ENCODE data around the gene NEU4. TPM values are rescaled to one million over a fixed set of nuclear protein-coding genes. Genes with fewer than 3 reads are reported as not detected.
"Not testable (repeated sequence)": the region's sequence is repeated elsewhere in the genome, so short reads cannot be mapped to it uniquely, and the experiment has no call there.

Gene NEU4
- total RNA-seq, 1 donor from 2014 or later, result 0.09 TPM

DNA sequence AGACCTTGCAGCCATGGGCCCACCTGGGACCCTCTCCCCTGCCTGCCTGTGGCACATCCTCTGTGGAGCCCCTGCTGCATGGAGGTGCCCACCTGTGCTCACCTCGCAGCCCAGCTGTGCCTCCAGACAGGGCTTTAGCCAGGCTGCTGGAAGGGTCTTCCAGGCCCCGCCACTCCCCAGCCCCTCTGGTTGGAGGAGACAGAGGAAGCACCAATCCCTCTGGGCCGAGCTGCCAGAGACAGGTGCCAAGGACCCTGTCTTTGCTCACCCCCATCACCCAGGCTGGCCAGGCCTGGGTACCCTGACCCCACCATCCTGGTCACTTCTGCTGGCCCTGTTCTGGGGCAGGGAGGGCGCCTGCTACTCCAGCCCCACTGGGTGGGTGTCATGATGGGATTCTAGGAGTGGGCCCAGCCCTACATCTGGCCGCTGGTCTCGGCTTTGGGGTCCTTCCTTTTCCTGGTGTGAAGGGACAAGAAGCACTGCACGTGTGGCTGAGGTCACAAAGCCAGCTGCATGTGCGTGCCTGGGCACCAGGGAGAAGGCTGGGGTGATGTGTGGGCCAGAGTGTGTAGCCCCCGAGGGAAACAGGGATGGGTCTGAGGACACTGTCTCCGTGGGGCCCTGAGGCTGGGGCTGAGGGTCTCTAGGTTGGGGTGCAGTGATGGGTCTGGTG lies 9.3 kb upstream of the NEU4 start:
- Histone ChIP-seq H2AFZ (ENCODE audit: low read depth, low read length) (no peak overlapping the region), H3K36me3 (ENCODE audit: insufficient read depth, low read length) (no peaks in the 10 kb centered on the region), H3K9me3 (ENCODE audit: insufficient read depth, low read depth, low read length) (no peaks in the 10 kb centered on the region), H3K4me2 (ENCODE audit: low read length) (no peak overlapping the region), H3K27ac (ENCODE audit: low read depth, low read length) (no peak overlapping the region), H3K27me3 (ENCODE audit: insufficient read depth, low read length) (peaks cover 8% of the 10 kb centered on the region), H3K4me1 (ENCODE audit: insufficient read depth, low read length) (peaks cover 13% of the 10 kb centered on the region), H3K9ac (ENCODE audit: low read length) (no peak overlapping the region), H3K79me2 (ENCODE audit: insufficient read depth, low read length) (no peaks in the 10 kb centered on the region), H4K20me1 (ENCODE audit: insufficient read depth, low read length) (no peaks in the 10 kb centered on the region), H3K4me3 (ENCODE audit: insufficient read depth, low read depth, low read length) (no peak overlapping the region)
- Mint-ChIP-seq H3K9me3 (ENCODE audit: unreplicated experiment) (no peaks in the 10 kb centered on the region), H3K27ac (ENCODE audit: unreplicated experiment) (no peak overlapping the region), H3K27me3 (ENCODE audit: low read depth, unreplicated experiment) (peaks cover 35% of the 10 kb centered on the region), H3K36me3 (ENCODE audit: low read depth, unreplicated experiment) (peaks cover 8% of the 10 kb centered on the region), H3K4me1 (ENCODE audit: low read depth, unreplicated experiment) (no peaks in the 10 kb centered on the region), H3K4me3 (ENCODE audit: unreplicated experiment) (no peak overlapping the region)
- TF ChIP-seq CTCF (IDR thresholded peaks at IDR 0.05; ENCODE audit: insufficient read depth, low read depth, low read length) (no peak), EZH2 (IDR thresholded peaks at IDR 0.05; ENCODE audit: insufficient read depth, low read length) (no peak)
- FAIRE-seq (no peak), DNase-seq (ENCODE audit: low read depth) (no peak)

DNA sequence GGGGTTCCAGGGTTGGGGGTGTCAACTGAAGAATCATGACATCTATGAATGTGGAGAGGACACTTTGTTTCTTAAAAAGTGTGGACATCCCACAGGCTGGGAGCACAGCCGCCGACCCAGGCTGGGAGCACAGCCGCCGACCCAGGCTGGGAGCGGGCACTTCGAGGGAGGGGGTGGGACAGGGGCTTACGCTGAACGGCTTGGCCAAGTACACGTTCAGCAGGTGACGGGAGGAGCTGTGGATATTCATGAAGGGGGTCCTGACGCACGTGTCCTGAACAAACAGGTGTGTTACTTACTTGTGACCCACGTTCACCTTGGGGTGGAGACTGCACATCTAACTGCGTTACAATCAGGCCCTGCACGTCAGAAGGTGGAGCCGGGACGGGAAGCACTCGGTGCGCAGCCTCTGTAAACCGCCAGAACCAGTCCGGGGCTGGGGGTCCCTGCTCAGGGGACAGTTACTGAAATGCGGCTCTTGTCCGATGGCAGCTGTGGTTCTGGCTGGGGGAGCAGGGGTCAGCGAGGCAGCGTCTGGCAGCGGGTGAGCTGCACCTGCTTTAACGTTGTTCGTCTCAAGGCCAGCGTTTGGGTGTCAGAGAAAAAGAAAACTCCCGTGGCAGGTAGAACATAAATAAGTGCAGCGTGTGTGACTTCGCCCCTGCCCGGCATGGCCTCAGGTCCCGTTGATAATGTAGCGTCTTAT lies 8.6 kb upstream of the NEU4 start:
- H3K9me3 ChIP-seq (ENCODE audit: insufficient read depth, low read depth, low read length); FAIRE-seq; H3K4me2 ChIP-seq (ENCODE audit: low read length); H3K9ac ChIP-seq (ENCODE audit: low read length); H3K36me3 ChIP-seq (ENCODE audit: insufficient read depth, low read length); H4K20me1 ChIP-seq (ENCODE audit: insufficient read depth, low read length); H3K27me3 ChIP-seq (ENCODE audit: insufficient read depth, low read length); H3K27ac Mint-ChIP-seq (ENCODE audit: unreplicated experiment); H3K36me3 Mint-ChIP-seq (ENCODE audit: low read depth, unreplicated experiment); H3K4me3 Mint-ChIP-seq (ENCODE audit: unreplicated experiment); H3K27ac ChIP-seq (ENCODE audit: low read depth, low read length); H3K4me1 Mint-ChIP-seq (ENCODE audit: low read depth, unreplicated experiment); H2AFZ ChIP-seq (ENCODE audit: low read depth, low read length); H3K9me3 Mint-ChIP-seq (ENCODE audit: unreplicated experiment); H3K79me2 ChIP-seq (ENCODE audit: insufficient read depth, low read length); H3K4me3 ChIP-seq (ENCODE audit: insufficient read depth, low read depth, low read length); DNase-seq (ENCODE audit: low read depth): not testable (repeated sequence)
- peaks cover 32% of the 10 kb centered on the region for H3K27me3 Mint-ChIP-seq (ENCODE audit: low read depth, unreplicated experiment)
- H3K4me1 ChIP-seq (ENCODE audit: insufficient read depth, low read length), result peaks cover 16% of the 10 kb centered on the region

DNA sequence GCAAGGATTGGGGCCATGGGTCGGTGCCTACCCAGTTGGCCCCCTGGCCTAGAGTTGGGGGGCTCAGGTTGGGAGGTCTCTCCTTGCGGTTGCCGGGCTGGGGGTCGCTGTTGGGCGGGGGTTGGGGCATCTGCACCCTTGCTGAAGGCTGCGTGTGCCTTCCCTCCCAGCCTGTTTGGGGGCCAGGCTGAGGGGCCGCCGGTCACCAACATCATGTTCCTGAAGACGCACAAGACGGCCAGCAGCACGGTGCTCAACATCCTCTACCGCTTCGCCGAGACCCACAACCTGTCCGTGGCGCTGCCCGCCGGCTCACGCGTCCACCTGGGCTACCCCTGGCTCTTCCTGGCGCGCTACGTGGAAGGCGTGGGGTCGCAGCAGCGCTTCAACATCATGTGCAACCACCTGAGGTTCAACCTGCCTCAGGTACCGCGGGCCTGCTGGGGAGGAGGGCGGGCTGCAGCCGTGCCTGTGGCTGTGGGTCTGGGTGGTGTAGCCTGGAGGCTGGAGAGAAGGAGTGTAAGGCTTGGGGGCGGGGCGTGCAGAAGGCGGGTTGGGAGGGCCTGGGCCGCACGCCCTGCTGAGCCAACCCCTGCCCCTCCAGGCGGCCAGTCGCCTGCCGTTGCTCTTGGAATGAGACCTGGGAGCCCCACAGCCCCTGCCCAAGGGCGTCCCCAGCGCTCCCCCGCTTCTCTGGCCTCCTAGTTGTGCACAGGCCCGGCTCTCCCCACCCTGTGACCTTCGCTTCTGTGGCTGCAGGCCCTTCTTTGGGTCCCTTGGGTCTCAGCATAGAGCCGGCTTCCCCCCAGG lies 7.2 kb upstream of the NEU4 start:
- H3K27ac Mint-ChIP-seq (ENCODE audit: unreplicated experiment), result no peak overlapping the region
- Histone ChIP-seq H3K27me3 (ENCODE audit: insufficient read depth, low read length) (peaks cover 8% of the 10 kb centered on the region), H4K20me1 (ENCODE audit: insufficient read depth, low read length) (no peaks in the 10 kb centered on the region), H3K4me3 (ENCODE audit: insufficient read depth, low read depth, low read length) (no peak overlapping the region), H3K4me1 (ENCODE audit: insufficient read depth, low read length) (peaks cover 16% of the 10 kb centered on the region), H3K27ac (ENCODE audit: low read depth, low read length) (no peak overlapping the region), H3K36me3 (ENCODE audit: insufficient read depth, low read length) (no peaks in the 10 kb centered on the region), H3K9me3 (ENCODE audit: insufficient read depth, low read depth, low read length) (no peaks in the 10 kb centered on the region), H2AFZ (ENCODE audit: low read depth, low read length) (no peak overlapping the region), H3K4me2 (ENCODE audit: low read length) (no peak overlapping the region), H3K9ac (ENCODE audit: low read length) (no peak overlapping the region), H3K79me2 (ENCODE audit: insufficient read depth, low read length) (no peaks in the 10 kb centered on the region)
- peaks cover 2% of the 10 kb centered on the region for H3K4me1 Mint-ChIP-seq (ENCODE audit: low read depth, unreplicated experiment)
- peaks cover 3% of the 10 kb centered on the region for H3K36me3 Mint-ChIP-seq (ENCODE audit: low read depth, unreplicated experiment)
- H3K9me3 Mint-ChIP-seq (ENCODE audit: unreplicated experiment), result no peaks in the 10 kb centered on the region
- H3K4me3 Mint-ChIP-seq (ENCODE audit: unreplicated experiment), result no peak overlapping the region
- H3K27me3 Mint-ChIP-seq (ENCODE audit: low read depth, unreplicated experiment), result peaks cover 23% of the 10 kb centered on the region
- no peak for FAIRE-seq
- DNase-seq (ENCODE audit: low read depth), result no peak
- no peak for TF ChIP-seq EZH2 (IDR thresholded peaks at IDR 0.05; ENCODE audit: insufficient read depth, low read length)
- TF ChIP-seq CTCF (IDR thresholded peaks at IDR 0.05; ENCODE audit: insufficient read depth, low read depth, low read length), result no peak

All from astrocyte (in vitro differentiated cells and primary cell).